Mesendoderm (in vitro differentiated cells): ENCODE measurements around the gene CXCL1. TPM values are rescaled to one million over a fixed set of nuclear protein-coding genes. Genes with fewer than 3 reads are reported as not detected.

Experiments used
- DNase-seq: peaks from one replicate; pipeline ENCODE4 v3.0.0; 2013
- H2AK5ac ChIP-seq: 2 replicates; pipeline ENCODE4 v1.6.1; 2013; ENCODE audit warnings: low read length, inconsistent platforms
- H2BK120ac ChIP-seq: 2 replicates; pipeline ENCODE4 v1.6.1; 2013; ENCODE audit warnings: low read depth, mild to moderate bottlenecking, low read length, moderate library complexity, mixed read lengths
- H2BK15ac ChIP-seq: replicated peaks from 2 replicates; pipeline ENCODE4 v1.6.1; 2013; ENCODE audit warnings: low read depth, mild to moderate bottlenecking, moderate library complexity
- H2BK5ac ChIP-seq: 2 replicates; pipeline ENCODE4 v1.6.1; 2013; ENCODE audit warnings: low read length, inconsistent platforms
- H3K18ac ChIP-seq: 2 replicates; pipeline ENCODE4 v1.6.1; 2013; ENCODE audit warnings: mild to moderate bottlenecking, low read length, mixed read lengths
- H3K23ac ChIP-seq: one replicate; pipeline ENCODE4 v1.6.1; 2013; ENCODE audit warnings: low read length
- H3K27ac ChIP-seq: 2 replicates; pipeline ENCODE4 v1.5.1; 2013; ENCODE audit warnings: low read depth, mild to moderate bottlenecking, inconsistent platforms, low read length, moderate library complexity
- H3K27me3 ChIP-seq: 2 replicates; pipeline ENCODE4 v1.6.1; 2013; ENCODE audit warnings: low read length, control low read depth, mild to moderate bottlenecking, inconsistent platforms; ENCODE audit not compliant: insufficient read depth, poor library complexity
- H3K36me3 ChIP-seq: 2 replicates; pipeline ENCODE4 v1.6.1; 2013; ENCODE audit warnings: low read length, inconsistent platforms; ENCODE audit not compliant: control insufficient read depth, insufficient read depth
- H3K4ac ChIP-seq: one replicate; pipeline ENCODE4 v1.6.1; 2013; ENCODE audit warnings: low read depth, mild to moderate bottlenecking, low read length, moderate library complexity
- H3K4me1 ChIP-seq: 2 replicates; pipeline ENCODE4 v1.6.1; 2013; ENCODE audit warnings: low read depth, low read length, inconsistent platforms; ENCODE audit not compliant: control insufficient read depth
- H3K4me2 ChIP-seq: 2 replicates; pipeline ENCODE4 v1.6.1; 2013; ENCODE audit warnings: low read length
- H3K4me3 ChIP-seq: 2 replicates; pipeline ENCODE4 v1.5.1; 2013; ENCODE audit warnings: mild to moderate bottlenecking, low read length
- H3K56ac ChIP-seq: one replicate; pipeline ENCODE4 v1.6.1; 2013; ENCODE audit warnings: low read length
- H3K79me1 ChIP-seq: 2 replicates; pipeline ENCODE4 v1.6.1; 2013; ENCODE audit warnings: low read length, inconsistent platforms
- H3K79me2 ChIP-seq: 2 replicates; pipeline ENCODE4 v1.6.1; 2013; ENCODE audit warnings: mild to moderate bottlenecking, low read length; ENCODE audit not compliant: control insufficient read depth, insufficient read depth
- H3K9ac ChIP-seq: 2 replicates; pipeline ENCODE4 v1.6.1; 2013; ENCODE audit warnings: low read length, inconsistent platforms
- H4K5ac ChIP-seq: one replicate; pipeline ENCODE4 v1.6.1; 2013; ENCODE audit warnings: low read length
- H4K8ac ChIP-seq: one replicate; pipeline ENCODE4 v1.6.1; 2013; ENCODE audit warnings: low read depth, mild to moderate bottlenecking, control low read depth, low read length, moderate library complexity
- WGBS: extraction: QIAGEN DNeasy Blood & Tissue Kit; methylation state at CpG from one replicate; pipeline ENCODE4 v1.1.7; 2013; ENCODE audit warnings: low lambda C conversion rate, missing lambda C conversion rate; ENCODE audit not compliant: insufficient coverage; ENCODE audit errors: extremely low coverage; 5-methylcytosine and 5-hydroxymethylcytosine counted together
- polyA plus RNA-seq, 2 experiments: library from polyadenylated mRNA; stranded (reverse); fragments of 200-250 nt; gene quantifications; one replicate each; pipeline ENCODE4 v1.2.3, GENCODE V29; 2013

The CXCL1 gene
- 0.39 TPM for polyA plus RNA-seq (2013, experiment 1 of 2)
- 0.46 TPM for polyA plus RNA-seq (2013, experiment 2 of 2)

GRCh38 chr4:73869130-73870055 lies at the start of gene CXCL1:
Gene CXCL1 (plus strand): TSS chr4:73869393. CDS start chr4:73869471, 78 bp downstream.
- H2BK15ac ChIP-seq: no peak within 1 kb of the TSS

GRCh38 chr4:73821325-73821724 lies 47.9 kb upstream of the CXCL1 start:
- Histone ChIP-seq H3K18ac (no peak overlapping the region), H3K27ac (no peak overlapping the region), H3K4ac (no peak overlapping the region), H3K27me3 (no peaks in the 10 kb centered on the region), H4K5ac (no peak overlapping the region), H3K79me1 (no peaks in the 10 kb centered on the region), H3K56ac (no peak overlapping the region), H4K8ac (no peak overlapping the region), H2AK5ac (no peak overlapping the region), H2BK15ac (no peak overlapping the region), H3K36me3 (no peaks in the 10 kb centered on the region), H2BK120ac (no peak overlapping the region), H3K4me3 (no peak overlapping the region), H2BK5ac (no peak overlapping the region), H3K4me2 (no peak overlapping the region), H3K9ac (no peak overlapping the region), H3K23ac (no peak overlapping the region), H3K79me2 (no peaks in the 10 kb centered on the region), H3K4me1 (no peaks in the 10 kb centered on the region)
- DNase-seq: no peak
- no CpG with 5 or more reads among the region's 4 CpGs for WGBS

More at GRCh38 chr4:73869130-73870055, at the start of gene CXCL1:
- Histone ChIP-seq H3K23ac (peak within 1 kb of the TSS; percentile 53), H3K4me2 (peak within 1 kb of the TSS; percentile 70), H2AK5ac (no peak within 1 kb of the TSS), H3K4me1 (peaks cover 1% of the 10 kb centered on the region), H4K8ac (no peak within 1 kb of the TSS), H3K79me1 (no peaks in the 10 kb centered on the region), H3K56ac (peak within 1 kb of the TSS; percentile 82), H3K4me3 (peak within 1 kb of the TSS; percentile 26), H3K27me3 (no peaks in the 10 kb centered on the region), H3K18ac (peak within 1 kb of the TSS; percentile 4), H3K9ac (peak within 1 kb of the TSS; percentile 65), H3K36me3 (no peaks in the 10 kb centered on the region), H2BK120ac (no peak within 1 kb of the TSS), H3K27ac (no peak within 1 kb of the TSS), H3K79me2 (no peaks in the 10 kb centered on the region), H4K5ac (no peak within 1 kb of the TSS), H2BK5ac (no peak within 1 kb of the TSS), H3K4ac (no peak within 1 kb of the TSS)
- no CpG with 5 or more reads among the region's 61 CpGs for WGBS
- DNase-seq: peak; percentile 44

- no peak for DNase-seq
- no peaks in the 10 kb centered on the region for H3K79me2 ChIP-seq
- H4K5ac ChIP-seq: no peak overlapping the region
- no peaks in the 10 kb centered on the region for H3K79me1 ChIP-seq
- no peak overlapping the region for H3K18ac ChIP-seq
- H3K4me2 ChIP-seq: no peak overlapping the region
- H3K56ac ChIP-seq: no peak overlapping the region
- no peaks in the 10 kb centered on the region for H3K36me3 ChIP-seq
- H3K4me1 ChIP-seq: no peaks in the 10 kb centered on the region
- no peak overlapping the region for H3K4me3 ChIP-seq
- no peak overlapping the region for H3K4ac ChIP-seq
- no peak overlapping the region for H3K23ac ChIP-seq
- no peak overlapping the region for H2BK120ac ChIP-seq
- H2AK5ac ChIP-seq: no peak overlapping the region
- no peak overlapping the region for H2BK5ac ChIP-seq
- H3K27ac ChIP-seq: no peak overlapping the region
- H3K9ac ChIP-seq: no peak overlapping the region
- WGBS: no CpG with 5 or more reads among the region's 3 CpGs
- no peak overlapping the region for H4K8ac ChIP-seq
- H2BK15ac ChIP-seq: no peak overlapping the region
- H3K27me3 ChIP-seq: no peaks in the 10 kb centered on the region
Observed at GRCh38 chr4:73822389-73822788, 46.8 kb upstream of the CXCL1 start.

- no peak overlapping the region for H3K27ac ChIP-seq
- no peak overlapping the region for H4K5ac ChIP-seq
- no peak overlapping the region for H4K8ac ChIP-seq
- H3K4me1 ChIP-seq: no peaks in the 10 kb centered on the region
- H3K36me3 ChIP-seq: no peaks in the 10 kb centered on the region
- H3K4me2 ChIP-seq: no peak overlapping the region
- no peak overlapping the region for H2BK120ac ChIP-seq
- no peak overlapping the region for H3K56ac ChIP-seq
- no peak overlapping the region for H3K18ac ChIP-seq
- H2BK15ac ChIP-seq: no peak overlapping the region
- H3K27me3 ChIP-seq: no peaks in the 10 kb centered on the region
- H3K79me1 ChIP-seq: no peaks in the 10 kb centered on the region
- no peak overlapping the region for H3K4ac ChIP-seq
- H2BK5ac ChIP-seq: no peak overlapping the region
- no peak overlapping the region for H2AK5ac ChIP-seq
- H3K23ac ChIP-seq: no peak overlapping the region
- H3K4me3 ChIP-seq: no peak overlapping the region
- no peak for DNase-seq
- no peak overlapping the region for H3K9ac ChIP-seq
- no peaks in the 10 kb centered on the region for H3K79me2 ChIP-seq
Observed at GRCh38 chr4:73822812-73823504, 46.2 kb upstream of the CXCL1 start.

GRCh38 chr4:73823760-73824159 lies 45.4 kb upstream of the CXCL1 start:
- no peak overlapping the region for H3K56ac ChIP-seq
- no peak overlapping the region for H2BK120ac ChIP-seq
- H3K23ac ChIP-seq: no peak overlapping the region
- no peak overlapping the region for H2BK5ac ChIP-seq
- no peak overlapping the region for H3K4me2 ChIP-seq
- H3K79me1 ChIP-seq: no peaks in the 10 kb centered on the region
- no peak overlapping the region for H4K8ac ChIP-seq
- H3K18ac ChIP-seq: no peak overlapping the region
- H3K27me3 ChIP-seq: no peaks in the 10 kb centered on the region
- no peak overlapping the region for H4K5ac ChIP-seq
- H2AK5ac ChIP-seq: no peak overlapping the region
- H3K36me3 ChIP-seq: no peaks in the 10 kb centered on the region
- no peak overlapping the region for H3K4ac ChIP-seq
- H3K79me2 ChIP-seq: no peaks in the 10 kb centered on the region
- H3K9ac ChIP-seq: no peak overlapping the region
- H3K27ac ChIP-seq: no peak overlapping the region
- no peak overlapping the region for H3K4me3 ChIP-seq
- no peak for DNase-seq
- H2BK15ac ChIP-seq: no peak overlapping the region
- no peaks in the 10 kb centered on the region for H3K4me1 ChIP-seq
